CD14-positive monocyte (primary cell): ENCODE results near the gene LRPAP1. TPM values are rescaled to one million over a fixed set of nuclear protein-coding genes. Genes with fewer than 3 reads are reported as not detected.
"Not testable (repeated sequence)": the region's sequence is repeated elsewhere in the genome, so short reads cannot be mapped to it uniquely, and the experiment has no call there.

Experiments used
- DNase-seq, 3 donors: peaks; one replicate each; pipeline ENCODE4 v3.0.0-alpha.2; 2011 to 2022
- H2AFZ ChIP-seq: 2 replicates; pipeline ENCODE4 v1.6.0; 2012; ENCODE audit warnings: mild to moderate bottlenecking, low read depth, low read length, inconsistent platforms; ENCODE audit not compliant: insufficient read depth, poor library complexity, severe bottlenecking
- H3K27ac ChIP-seq, 2 donors: 1 replicate in 1 of 2; 2 replicates in 1 of 2; pipeline ENCODE4 v1.5.1; 2012 to 2013; ENCODE audit warnings: low read length in 2 of 2, control low read depth in 1 of 2, inconsistent platforms in 1 of 2, low read depth in 1 of 2, mild to moderate bottlenecking in 1 of 2
- H3K27me3 ChIP-seq, 2 donors: one replicate each; pipeline versions ENCODE4 v1.6.0 to v1.6.1; 2011 to 2013; ENCODE audit warnings: low read length in 2 of 2; ENCODE audit not compliant: control insufficient read depth in 2 of 2, insufficient read depth in 2 of 2
- H3K36me3 ChIP-seq, 2 donors: replicated peaks in 1 of 2; 1 replicate in 1 of 2; 2 replicates in 1 of 2; pipeline versions ENCODE4 v1.5.1 to v1.6.1; 2012 to 2013; ENCODE audit warnings: low read length in 2 of 2, control low read depth in 1 of 2, inconsistent platforms in 1 of 2, mild to moderate bottlenecking in 1 of 2; ENCODE audit not compliant: insufficient read depth in 2 of 2, control insufficient read depth in 1 of 2
- H3K4me1 ChIP-seq, 2 donors: 1 replicate in 1 of 2; 2 replicates in 1 of 2; pipeline versions ENCODE4 v1.5.1 to v1.6.1; 2012 to 2013; ENCODE audit warnings: low read length in 2 of 2, control low read depth in 1 of 2, inconsistent platforms in 1 of 2, mild to moderate bottlenecking in 1 of 2, moderate library complexity in 1 of 2; ENCODE audit not compliant: insufficient read depth in 2 of 2, control insufficient read depth in 1 of 2
- H3K4me2 ChIP-seq: replicated peaks from 2 replicates; pipeline ENCODE3; 2012; ENCODE audit warnings: low read length, moderate library complexity, mild to moderate bottlenecking; ENCODE audit not compliant: poor library complexity, severe bottlenecking; ENCODE audit errors: extremely low read depth
- H3K4me3 ChIP-seq, 3 experiments: fragments of 200-600 bp in 1 of 3; sonication (generic) in 1 of 3; replicated peaks in 1 of 3; 1 replicate in 2 of 3; 2 replicates in 1 of 3; pipeline ENCODE4 v1.5.1; 2011 to 2013; ENCODE audit warnings: low read length in 3 of 3, mild to moderate bottlenecking in 3 of 3, control low read depth in 2 of 3, low read depth in 2 of 3, inconsistent platforms in 1 of 3, moderate library complexity in 1 of 3
- H3K79me2 ChIP-seq: 2 replicates; pipeline ENCODE4 v1.6.0; 2012; ENCODE audit warnings: mild to moderate bottlenecking, control low read depth, inconsistent platforms, low read length, moderate library complexity; ENCODE audit not compliant: insufficient read depth
- H3K9ac ChIP-seq: 2 replicates; pipeline ENCODE4 v1.6.0; 2017; ENCODE audit warnings: low read length, mild to moderate bottlenecking; ENCODE audit not compliant: insufficient read depth, poor library complexity, severe bottlenecking
- H3K9me3 ChIP-seq, 2 donors: replicated peaks in 1 of 2; 1 replicate in 1 of 2; 2 replicates in 1 of 2; pipeline versions ENCODE4 v1.5.1 to v1.6.1; 2012 to 2013; ENCODE audit warnings: low read length in 2 of 2, control low read depth in 1 of 2; ENCODE audit not compliant: control insufficient read depth in 1 of 2, insufficient read depth in 1 of 2
- H4K20me1 ChIP-seq: 2 replicates; pipeline ENCODE4 v1.6.0; 2012; ENCODE audit warnings: mild to moderate bottlenecking, low read length, control low read depth, moderate library complexity; ENCODE audit not compliant: insufficient read depth
- H3K27ac Mint-ChIP-seq, 7 donors: one replicate each; pipeline ENCODE4 v1.8.0; 2020; ENCODE audit warnings: mild to moderate bottlenecking in 7 of 7, mixed read lengths in 7 of 7, moderate library complexity in 6 of 7, inconsistent platforms in 2 of 7
- H3K27me3 Mint-ChIP-seq, 3 donors: one replicate each; pipeline ENCODE4 v1.8.0; 2021 to 2022; ENCODE audit warnings: low read depth in 3 of 3, mild to moderate bottlenecking in 3 of 3, mixed read lengths in 3 of 3, moderate library complexity in 3 of 3, inconsistent platforms in 1 of 3
- H3K36me3 Mint-ChIP-seq, 2 donors: one replicate each; pipeline ENCODE4 v1.8.0; 2020; ENCODE audit warnings: mixed read lengths in 2 of 2, inconsistent platforms in 1 of 2, mild to moderate bottlenecking in 1 of 2
- H3K4me1 Mint-ChIP-seq: one replicate; pipeline ENCODE4 v1.8.0; 2020; ENCODE audit warnings: mild to moderate bottlenecking, mixed read lengths
- H3K4me3 Mint-ChIP-seq, 2 donors: one replicate each; pipeline ENCODE4 v1.8.0; 2020; ENCODE audit warnings: mild to moderate bottlenecking in 2 of 2, mixed read lengths in 2 of 2, moderate library complexity in 1 of 2
- H3K9me3 Mint-ChIP-seq, 7 donors: one replicate each; pipeline ENCODE4 v1.8.0; 2020 to 2022; ENCODE audit warnings: mixed read lengths in 7 of 7, mild to moderate bottlenecking in 6 of 7, moderate library complexity in 6 of 7, inconsistent platforms in 2 of 7
- WGBS: methylation state at CpG from one replicate; pipeline ENCODE4 v1.1.5; 2013; ENCODE audit warnings: missing lambda C conversion rate; ENCODE audit not compliant: insufficient coverage; 5-methylcytosine and 5-hydroxymethylcytosine counted together
- intact Hi-C, 2 donors: fragments of 100-400 bp; cut with micrococcal nuclease; formaldehyde crosslinking; loops; one replicate each; pipeline versions ENCODE4 v1.15.0 to v1.15.1; 2023
- polyA plus RNA-seq, 3 donors: library from polyadenylated mRNA; depleted of rRNA in 1 of 3; unstranded in 2 of 3; stranded (reverse) in 1 of 3; fragments of 300-500 nt in 2 of 3; fragments of >200 nt in 1 of 3; fragmentation: Illumina TruSeq in 2 of 3; gene quantifications; 1 replicate in 2 of 3; 2 replicates in 1 of 3; pipeline ENCODE4 v1.2.3, GENCODE V29; 2012 to 2021
- TF ChIP-seq, protein P1 (sequence below): fragments of 200-600 bp; IDR thresholded peaks from one replicate; pipeline ENCODE4 v1.8.0; 2022; ENCODE audit warnings: antibody characterized with exemption, mild to moderate bottlenecking

LRPAP1 gene
- polyA plus RNA-seq, 3 donors, result 169 to 204 (median 180) TPM

DNA sequence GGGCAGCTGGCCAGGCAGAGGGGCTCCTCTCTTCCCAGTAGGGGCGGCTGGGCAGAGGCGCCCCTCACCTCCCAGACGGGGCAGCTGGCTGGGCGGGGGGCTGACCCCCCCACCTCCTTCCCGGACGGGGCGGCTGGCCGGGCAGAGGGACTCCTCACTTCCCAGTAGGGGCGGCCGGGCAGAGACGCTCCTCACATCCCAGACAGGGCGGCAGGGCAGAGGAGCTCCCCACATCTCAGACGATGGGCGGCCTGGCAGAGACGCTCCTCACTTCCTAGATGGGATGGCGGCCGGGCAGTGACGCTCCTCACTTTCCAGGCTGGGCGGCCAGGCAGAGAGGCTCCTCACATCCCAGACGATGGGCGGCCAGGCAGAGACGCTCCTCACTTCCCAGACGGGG is 6.7 kb upstream of the LRPAP1 start:
- H3K4me2 ChIP-seq, H3K79me2 ChIP-seq, H3K4me1 ChIP-seq, H3K36me3 ChIP-seq, H3K27me3 ChIP-seq, H3K27ac Mint-ChIP-seq, H3K4me3 ChIP-seq, H3K4me1 Mint-ChIP-seq, H3K9me3 ChIP-seq, H3K36me3 Mint-ChIP-seq, H2AFZ ChIP-seq, DNase-seq, H3K4me3 Mint-ChIP-seq, H3K27ac ChIP-seq, intact Hi-C loops, H4K20me1 ChIP-seq, H3K9ac ChIP-seq: not testable (repeated sequence)
- peaks cover 6 to 25% (median 18%) of the 10 kb centered on the region in 7 donors for H3K9me3 Mint-ChIP-seq
- 98% methylated on average over 8 of the region's 23 CpGs for WGBS
- peaks cover 0 to 12% (median 5%) of the 10 kb centered on the region in 3 donors for H3K27me3 Mint-ChIP-seq

- Mint-ChIP-seq H3K27me3 (peaks cover 0 to 17% (median 11%) of the 10 kb centered on the region in 3 donors), H3K9me3 (peaks cover 6 to 25% (median 13%) of the 10 kb centered on the region in 7 donors), H3K4me1 (peaks cover 15% of the 10 kb centered on the region)
- H3K36me3 Mint-ChIP-seq, H3K4me3 Mint-ChIP-seq, H3K27ac ChIP-seq, H3K9ac ChIP-seq, H3K27ac Mint-ChIP-seq, H3K36me3 ChIP-seq, H3K9me3 ChIP-seq, intact Hi-C loops, H3K27me3 ChIP-seq, H3K4me2 ChIP-seq, H2AFZ ChIP-seq, H3K4me3 ChIP-seq, DNase-seq: not testable (repeated sequence)
- Histone ChIP-seq H3K4me1 (peaks cover 17 to 21% of the 10 kb centered on the region in 2 donors), H4K20me1 (peaks cover 11% of the 10 kb centered on the region), H3K79me2 (peaks cover 15% of the 10 kb centered on the region)
- 99% methylated on average over 8 of the region's 10 CpGs for WGBS
Measured at GRCh38 chr4:3535812-3536211, 3.6 kb upstream of the LRPAP1 start.

DNA sequence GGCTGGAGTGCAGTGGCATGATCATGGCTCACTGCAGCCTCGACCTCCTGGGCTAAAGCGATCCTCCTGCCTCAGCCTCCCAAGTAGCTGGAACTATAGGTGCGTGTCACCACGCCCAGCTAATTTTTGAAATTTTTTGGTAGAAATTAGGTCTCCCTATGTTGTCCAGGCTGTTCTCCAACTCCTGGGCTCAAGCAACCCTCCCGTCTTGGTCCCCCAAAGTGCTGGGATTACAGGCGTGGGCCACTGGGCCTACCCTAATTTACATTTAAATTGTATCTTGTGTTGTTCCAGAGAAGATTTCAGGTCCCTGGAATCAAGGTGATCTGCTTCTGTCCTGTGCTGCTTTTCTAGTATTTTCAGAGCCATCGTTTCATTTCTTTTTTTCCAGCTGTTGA is 1.2 kb upstream of the LRPAP1 start:
- H3K36me3 ChIP-seq, result peaks cover 0 to 5% of the 10 kb centered on the region in 2 donors
- H3K4me3 Mint-ChIP-seq, result no peak overlapping the region
- WGBS, result 100% methylated on average over 4 of the region's 7 CpGs
- no peaks in the 10 kb centered on the region for H3K27me3 ChIP-seq
- peaks cover 38% of the 10 kb centered on the region for H3K79me2 ChIP-seq
- no peak overlapping the region for H2AFZ ChIP-seq
- no peak overlapping the region for H3K27ac ChIP-seq
- peaks cover 35 to 45% of the 10 kb centered on the region in 2 donors for H3K4me1 ChIP-seq
- TF ChIP-seq, protein P1, sequence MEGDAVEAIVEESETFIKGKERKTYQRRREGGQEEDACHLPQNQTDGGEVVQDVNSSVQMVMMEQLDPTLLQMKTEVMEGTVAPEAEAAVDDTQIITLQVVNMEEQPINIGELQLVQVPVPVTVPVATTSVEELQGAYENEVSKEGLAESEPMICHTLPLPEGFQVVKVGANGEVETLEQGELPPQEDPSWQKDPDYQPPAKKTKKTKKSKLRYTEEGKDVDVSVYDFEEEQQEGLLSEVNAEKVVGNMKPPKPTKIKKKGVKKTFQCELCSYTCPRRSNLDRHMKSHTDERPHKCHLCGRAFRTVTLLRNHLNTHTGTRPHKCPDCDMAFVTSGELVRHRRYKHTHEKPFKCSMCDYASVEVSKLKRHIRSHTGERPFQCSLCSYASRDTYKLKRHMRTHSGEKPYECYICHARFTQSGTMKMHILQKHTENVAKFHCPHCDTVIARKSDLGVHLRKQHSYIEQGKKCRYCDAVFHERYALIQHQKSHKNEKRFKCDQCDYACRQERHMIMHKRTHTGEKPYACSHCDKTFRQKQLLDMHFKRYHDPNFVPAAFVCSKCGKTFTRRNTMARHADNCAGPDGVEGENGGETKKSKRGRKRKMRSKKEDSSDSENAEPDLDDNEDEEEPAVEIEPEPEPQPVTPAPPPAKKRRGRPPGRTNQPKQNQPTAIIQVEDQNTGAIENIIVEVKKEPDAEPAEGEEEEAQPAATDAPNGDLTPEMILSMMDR, result no peak
- H3K4me2 ChIP-seq, result no peak overlapping the region
- H3K4me1 Mint-ChIP-seq, result peaks cover 37% of the 10 kb centered on the region
- H3K9ac ChIP-seq, result no peak overlapping the region
- no peak for DNase-seq
- peaks cover 3 to 9% of the 10 kb centered on the region in 2 donors for H3K36me3 Mint-ChIP-seq
- peaks cover 35% of the 10 kb centered on the region for H4K20me1 ChIP-seq
- peaks cover 0 to 17% (median 11%) of the 10 kb centered on the region in 3 donors for H3K27me3 Mint-ChIP-seq
- H3K9me3 Mint-ChIP-seq, result peaks cover 4 to 20% (median 6%) of the 10 kb centered on the region in 7 donors
- intact Hi-C loops, result no loop called here
- H3K27ac Mint-ChIP-seq, result no peak overlapping the region
- no peak overlapping the region for H3K4me3 ChIP-seq
- peaks cover 0 to 4% of the 10 kb centered on the region in 2 donors for H3K9me3 ChIP-seq
